NCI-H146 (cell line): ENCODE data around the gene CTU2.

Experiments
- DNase-seq: peaks from one replicate; lab custom pipeline; 2025; lab: John Stamatoyannopoulos, UW

CTU2 gene

GRCh38 chr16:88743693-88744576 lies 37.6 kb downstream of the CTU2 start:
- DNase-seq, result peak; percentile 37

- DNase-seq, result no peak
These were observed 38.5 kb downstream of the CTU2 start for GRCh38 chr16:88744577-88745521.

GRCh38 chr16:88746506-88746905 lies 40.2 kb downstream of the CTU2 start:
- no peak for DNase-seq

DNA sequence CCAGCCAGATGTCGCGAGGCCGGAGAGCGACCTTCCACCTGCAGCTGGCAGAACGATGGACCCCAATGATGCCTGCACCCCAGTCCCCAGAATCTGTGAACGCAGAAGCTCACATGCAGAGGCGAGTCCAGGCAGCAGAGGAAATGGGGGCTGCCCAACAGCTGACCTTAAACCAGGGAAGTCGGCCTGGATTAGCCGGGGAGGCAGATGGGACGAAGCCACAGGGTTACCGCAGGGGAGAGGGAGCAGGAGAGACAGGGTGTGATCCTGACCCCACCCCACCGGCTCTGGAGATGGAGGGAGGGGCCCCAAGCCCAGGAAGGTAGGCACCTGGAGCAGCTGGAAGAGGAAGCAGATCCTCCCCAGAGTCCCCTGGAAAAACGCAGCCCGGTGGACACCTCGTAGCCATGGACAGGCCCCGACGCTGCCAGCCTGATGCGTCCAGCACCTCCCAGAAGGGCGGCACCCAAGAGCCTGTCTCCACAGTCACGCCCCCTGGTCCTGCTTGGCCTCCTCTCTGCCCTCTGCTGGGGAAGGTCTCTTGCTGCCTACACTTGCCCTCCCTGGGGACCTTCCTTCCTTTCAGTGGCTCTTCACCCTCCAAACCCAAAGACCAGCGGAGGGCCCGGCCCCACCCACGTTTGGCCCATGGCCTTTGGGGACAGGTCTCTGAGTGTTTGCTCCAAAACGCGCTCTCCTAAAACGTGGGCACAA lies 41.4 kb downstream of the CTU2 start:
- peak; percentile 75 for DNase-seq

- no peak for DNase-seq
These were observed 42.1 kb downstream of the CTU2 start for GRCh38 chr16:88748364-88748763.

DNA sequence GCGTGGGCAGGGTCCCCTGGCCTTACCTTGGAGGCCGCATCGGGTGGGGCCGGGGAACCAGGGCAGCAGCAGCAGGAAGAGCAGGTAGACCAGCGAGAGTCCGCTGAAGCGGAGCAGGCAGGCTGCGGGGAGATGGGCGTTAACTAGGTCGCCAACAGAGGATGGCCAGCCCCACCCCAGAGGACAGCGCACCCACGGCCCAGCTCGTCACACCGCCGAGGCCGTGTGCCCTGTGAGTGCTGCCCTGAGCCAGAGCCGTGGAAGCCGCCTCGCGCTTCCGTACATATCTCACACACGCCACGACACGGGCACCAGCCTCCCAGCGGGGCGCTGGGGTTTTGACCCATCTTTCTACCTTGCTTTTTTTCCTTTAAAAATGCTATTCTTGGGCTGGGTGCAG lies 43.1 kb downstream of the CTU2 start:
- no peak for DNase-seq

DNA sequence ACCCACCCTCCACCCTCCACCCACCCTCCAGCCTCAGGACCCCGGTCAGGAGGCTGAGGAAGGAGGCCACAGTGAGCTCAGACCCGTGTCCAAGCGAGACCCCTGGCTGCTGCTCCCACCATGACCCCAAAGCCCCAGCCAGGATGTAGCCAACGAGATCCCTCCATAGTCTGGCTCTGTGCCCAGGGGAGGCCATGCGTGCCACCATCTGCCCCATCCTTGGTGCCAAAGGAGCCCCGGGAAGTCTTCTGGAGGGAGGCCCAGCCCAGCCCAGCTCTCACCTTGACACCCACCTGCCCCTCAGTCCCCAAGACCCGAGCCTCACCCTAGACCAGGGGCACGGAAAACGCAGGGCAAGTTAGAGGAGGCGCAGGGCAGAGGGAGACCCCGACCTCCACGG lies 44.6 kb downstream of the CTU2 start:
- DNase-seq, result no peak

DNA sequence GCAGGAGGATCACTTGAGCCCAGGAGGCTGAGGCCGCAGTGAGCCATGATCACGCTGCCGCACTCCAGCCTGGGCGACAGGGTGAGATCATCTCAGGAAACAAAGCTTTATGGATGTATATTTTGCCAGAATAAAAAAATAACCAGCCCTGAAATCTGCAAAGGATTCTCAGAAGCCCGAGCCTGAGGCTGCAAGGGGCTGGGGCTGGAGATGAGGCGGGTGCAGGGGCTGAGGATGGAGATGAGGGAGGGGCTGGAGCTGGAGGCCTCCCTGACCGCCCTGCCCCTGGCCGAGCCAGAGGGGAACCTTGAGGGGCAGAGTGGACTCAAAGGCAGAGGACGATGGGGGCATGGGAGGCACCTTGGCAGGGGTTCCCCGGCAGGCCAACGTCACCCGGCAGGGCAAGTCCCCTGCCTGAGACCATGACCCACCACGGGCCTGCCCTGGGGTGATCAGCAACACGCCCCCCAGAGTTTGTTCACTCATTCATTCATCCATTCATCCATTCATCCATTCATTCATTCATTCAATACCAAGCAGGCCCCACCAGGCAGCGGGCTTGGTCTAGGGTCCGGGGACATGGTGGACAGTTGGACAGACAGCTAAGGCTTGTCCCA lies 46.2 kb downstream of the CTU2 start:
- no peak for DNase-seq

DNA sequence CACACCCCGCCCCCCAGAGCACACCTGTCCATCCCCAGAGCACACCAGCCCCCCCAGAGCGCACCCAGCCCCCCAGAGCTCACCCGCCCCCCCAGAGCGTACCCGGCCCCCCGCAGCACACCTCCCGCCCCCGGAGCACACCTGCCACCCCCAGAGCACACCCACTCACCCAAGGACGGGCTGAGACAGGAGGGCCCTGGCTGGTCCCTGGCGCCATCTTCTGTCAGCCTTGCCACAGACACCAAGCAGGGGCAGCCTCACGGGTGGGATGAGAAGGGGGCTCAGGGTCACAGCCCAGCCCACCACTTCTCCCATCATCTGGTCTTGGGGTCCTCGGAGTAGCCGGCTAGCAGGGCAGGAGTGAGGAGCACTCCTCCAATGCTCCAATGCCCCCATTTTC lies 46.9 kb downstream of the CTU2 start:
- DNase-seq, result no peak

DNA sequence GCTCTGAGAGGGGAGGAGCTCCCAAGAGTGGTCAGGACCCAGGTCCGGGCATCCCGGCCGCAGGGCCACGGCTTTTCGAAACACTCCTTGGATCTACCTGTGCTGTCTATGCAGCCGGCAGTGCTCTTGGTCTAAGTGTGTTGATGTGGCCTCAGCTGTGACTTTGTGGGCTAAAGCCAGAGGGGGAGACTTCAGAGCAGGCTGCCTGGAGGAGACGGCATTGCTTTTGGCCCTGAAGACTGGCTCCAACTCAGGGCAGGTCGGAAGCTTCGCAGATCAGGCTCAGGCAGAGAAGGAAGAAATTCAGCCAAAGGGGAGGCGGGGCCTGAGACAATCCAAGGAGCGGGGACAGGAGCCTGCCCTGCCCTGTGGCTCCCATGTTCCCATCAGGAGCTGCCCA lies 47.3 kb downstream of the CTU2 start:
- no peak for DNase-seq

GRCh38 chr16:88754109-88754911 lies 48.0 kb downstream of the CTU2 start:
- no peak for DNase-seq

DNA sequence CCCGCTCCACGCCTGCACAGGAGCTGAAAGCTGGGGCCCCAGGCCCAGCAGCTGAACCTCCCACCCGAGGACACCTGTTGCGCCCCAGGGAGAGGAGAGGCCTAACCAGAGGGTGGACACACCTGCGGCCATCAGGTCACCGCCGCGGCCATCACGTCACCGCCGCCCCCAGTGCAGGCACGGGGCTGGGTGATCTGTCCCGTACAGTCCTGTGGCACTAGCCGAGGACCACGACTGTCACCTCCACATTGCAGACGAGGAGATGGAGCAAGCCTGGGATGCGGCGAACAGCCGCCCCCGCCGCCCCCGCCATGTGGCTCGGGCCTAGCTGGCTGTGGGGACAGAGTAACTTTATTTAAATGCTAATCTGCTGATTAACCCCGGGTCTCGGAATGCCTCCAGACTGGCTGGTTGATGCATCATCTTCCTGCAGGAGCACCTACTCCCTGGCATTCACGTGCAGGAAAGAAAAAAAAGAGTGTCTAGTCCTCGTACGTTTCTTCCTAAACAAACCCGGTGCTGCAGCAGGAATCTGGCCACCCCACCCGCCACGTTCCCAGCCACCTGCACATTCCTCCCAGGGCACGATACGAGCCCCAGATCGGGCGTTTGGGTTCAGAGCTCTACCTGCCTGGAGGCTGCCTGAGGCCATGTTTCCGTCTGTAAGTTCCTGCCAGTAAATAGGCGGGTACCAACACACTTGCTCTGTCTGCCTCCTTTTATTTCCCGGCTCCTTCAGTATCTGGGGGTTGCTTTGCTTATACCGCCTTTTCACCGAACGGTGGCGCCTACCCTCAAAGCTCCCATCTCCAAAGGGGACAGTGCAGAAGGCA lies 48.8 kb downstream of the CTU2 start:
- DNase-seq, result no peak

- DNase-seq, result no peak
These were observed 49.6 kb downstream of the CTU2 start for GRCh38 chr16:88755745-88756443.

- no peak for DNase-seq
These were observed 52.1 kb downstream of the CTU2 start for GRCh38 chr16:88758227-88758943.

DNA sequence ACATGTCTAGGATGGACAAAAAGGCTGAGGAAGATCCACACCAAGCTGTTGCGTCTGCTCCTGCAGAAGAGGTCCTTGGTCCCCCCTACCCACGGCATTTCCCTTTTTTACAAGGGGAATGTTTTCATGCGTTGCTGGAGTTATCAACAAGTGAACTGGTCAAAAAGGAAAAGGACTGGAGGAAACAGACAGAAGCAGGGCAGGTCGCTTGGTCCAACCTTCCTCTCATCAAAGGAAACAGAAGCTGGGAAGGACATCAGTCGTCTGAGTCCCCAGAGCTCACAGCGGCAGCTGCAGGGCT lies 52.6 kb downstream of the CTU2 start:
- DNase-seq, result no peak

GRCh38 chr16:88759245-88759975 lies 53.1 kb downstream of the CTU2 start:
- peak; percentile 34 for DNase-seq

- DNase-seq, result no peak
These were observed 53.7 kb downstream of the CTU2 start for GRCh38 chr16:88759976-88760350.

- peak; percentile 68 for DNase-seq
These were observed 54.3 kb downstream of the CTU2 start for GRCh38 chr16:88760424-88761142.
